GM20000 (cell line): ENCODE results near the gene FAM222B.
A peak's percentile ranks its signal among the peaks of the same experiment; 100 is the strongest.

Experiments used
- DNase-seq: peaks from one replicate; pipeline ENCODE4 v3.0.0; 2012; ENCODE audit warnings: low spot score
- TF ChIP-seq, protein P1 (sequence below): IDR thresholded peaks from 2 replicates; pipeline ENCODE4 v1.5.1; 2012; ENCODE audit warnings: mild to moderate bottlenecking, control low read depth; ENCODE audit errors: extremely low read depth, missing control alignments

Gene FAM222B

DNA sequence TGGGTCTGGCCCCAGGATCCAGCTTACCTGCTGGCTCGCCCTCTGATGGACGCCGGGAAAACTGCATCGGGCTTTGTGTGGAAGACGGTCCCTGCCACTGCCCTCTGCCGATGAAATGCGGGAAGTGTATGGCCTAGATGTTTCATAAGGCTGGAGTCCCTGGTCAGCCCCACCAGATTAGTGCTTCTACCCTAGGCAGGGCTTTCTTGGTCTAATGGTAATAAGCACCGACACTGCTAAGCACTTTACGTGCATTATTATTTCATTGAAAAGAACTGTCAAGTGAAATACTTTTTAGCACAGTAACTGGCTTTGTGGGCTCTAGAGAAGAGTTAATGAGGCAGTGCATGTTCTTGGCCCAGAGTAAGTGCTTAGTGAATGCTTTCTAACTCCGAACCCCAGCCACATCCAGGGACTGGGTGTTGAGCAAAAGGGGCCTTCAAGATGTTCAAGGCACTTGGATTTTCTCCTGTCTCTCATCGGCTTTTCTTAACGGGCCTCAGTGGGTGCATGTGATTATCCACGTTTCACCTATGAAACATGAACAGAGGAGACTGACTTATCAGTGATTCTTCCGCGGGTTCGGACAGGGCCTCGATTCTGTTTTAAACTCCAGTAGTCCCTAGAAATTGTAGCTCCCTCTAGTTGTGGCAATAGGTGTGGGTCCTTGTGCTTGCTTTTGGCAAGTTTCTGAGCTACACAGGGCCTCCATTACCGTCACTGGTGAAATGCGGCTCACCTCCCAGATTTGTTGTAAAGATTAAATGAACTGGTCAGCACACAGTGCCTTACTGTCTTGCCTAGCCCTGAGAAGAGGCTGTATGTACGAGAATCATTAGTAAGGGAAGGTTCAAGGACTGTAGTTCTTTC is 92.2 kb downstream of the FAM222B start:
- TF ChIP-seq, protein P1, sequence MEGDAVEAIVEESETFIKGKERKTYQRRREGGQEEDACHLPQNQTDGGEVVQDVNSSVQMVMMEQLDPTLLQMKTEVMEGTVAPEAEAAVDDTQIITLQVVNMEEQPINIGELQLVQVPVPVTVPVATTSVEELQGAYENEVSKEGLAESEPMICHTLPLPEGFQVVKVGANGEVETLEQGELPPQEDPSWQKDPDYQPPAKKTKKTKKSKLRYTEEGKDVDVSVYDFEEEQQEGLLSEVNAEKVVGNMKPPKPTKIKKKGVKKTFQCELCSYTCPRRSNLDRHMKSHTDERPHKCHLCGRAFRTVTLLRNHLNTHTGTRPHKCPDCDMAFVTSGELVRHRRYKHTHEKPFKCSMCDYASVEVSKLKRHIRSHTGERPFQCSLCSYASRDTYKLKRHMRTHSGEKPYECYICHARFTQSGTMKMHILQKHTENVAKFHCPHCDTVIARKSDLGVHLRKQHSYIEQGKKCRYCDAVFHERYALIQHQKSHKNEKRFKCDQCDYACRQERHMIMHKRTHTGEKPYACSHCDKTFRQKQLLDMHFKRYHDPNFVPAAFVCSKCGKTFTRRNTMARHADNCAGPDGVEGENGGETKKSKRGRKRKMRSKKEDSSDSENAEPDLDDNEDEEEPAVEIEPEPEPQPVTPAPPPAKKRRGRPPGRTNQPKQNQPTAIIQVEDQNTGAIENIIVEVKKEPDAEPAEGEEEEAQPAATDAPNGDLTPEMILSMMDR = peak; percentile 99
- DNase-seq = peak; percentile 85

DNA sequence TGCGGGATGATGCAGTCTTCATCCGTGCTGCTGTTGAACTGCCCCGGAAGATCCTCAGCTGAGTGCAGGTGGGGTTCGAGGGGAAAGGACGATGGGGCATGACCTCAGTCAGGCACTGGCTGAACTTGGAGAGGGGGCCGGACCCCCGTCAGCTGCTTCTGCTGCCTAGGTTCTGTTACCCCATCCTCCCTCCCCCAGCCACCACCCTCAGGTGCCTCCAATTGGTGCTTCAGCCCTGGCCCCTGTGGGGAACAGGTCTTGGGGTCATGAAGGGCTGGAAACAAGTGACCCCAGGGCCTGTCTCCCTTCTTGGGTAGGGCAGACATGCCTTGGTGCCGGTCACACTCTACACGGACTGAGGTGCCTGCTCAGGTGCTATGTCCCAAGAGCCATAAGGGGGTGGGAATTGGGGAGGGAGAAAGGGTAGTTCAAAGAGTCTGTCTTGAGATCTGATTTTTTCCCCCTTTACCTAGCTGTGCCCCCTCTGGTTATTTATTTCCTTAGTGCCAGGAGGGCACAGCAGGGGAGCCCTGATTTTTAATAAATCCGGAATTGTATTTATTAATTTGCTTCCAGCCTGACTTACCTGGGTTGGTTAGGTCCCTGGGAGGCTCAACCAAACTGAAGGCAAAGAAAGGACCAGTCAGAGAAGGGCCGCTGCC is 92.9 kb downstream of the FAM222B start:
- TF ChIP-seq, protein P1 = no peak
- DNase-seq = no peak

DNA sequence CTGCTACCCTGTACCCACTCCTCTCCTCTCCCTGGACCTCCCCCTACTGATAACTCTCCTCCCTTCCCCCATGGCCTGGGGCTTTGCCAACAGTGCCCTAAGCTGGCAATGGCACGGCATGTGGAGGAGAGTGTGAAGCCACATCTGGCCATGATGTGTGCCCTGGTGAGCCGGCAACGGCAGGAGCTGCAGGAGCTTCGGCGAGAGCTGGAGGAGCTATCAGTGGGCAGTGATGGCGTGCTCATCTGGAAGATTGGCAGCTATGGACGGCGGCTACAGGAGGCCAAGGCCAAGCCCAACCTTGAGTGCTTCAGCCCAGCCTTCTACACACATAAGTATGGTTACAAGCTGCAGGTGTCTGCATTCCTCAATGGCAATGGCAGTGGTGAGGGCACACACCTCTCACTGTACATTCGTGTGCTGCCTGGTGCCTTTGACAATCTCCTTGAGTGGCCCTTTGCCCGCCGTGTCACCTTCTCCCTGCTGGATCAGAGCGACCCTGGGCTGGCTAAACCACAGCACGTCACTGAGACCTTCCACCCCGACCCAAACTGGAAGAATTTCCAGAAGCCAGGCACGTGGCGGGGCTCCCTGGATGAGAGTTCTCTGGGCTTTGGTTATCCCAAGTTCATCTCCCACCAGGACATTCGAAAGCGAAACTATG is 93.6 kb downstream of the FAM222B start:
- no peak for DNase-seq
- TF ChIP-seq, protein P1 = no peak

DNA sequence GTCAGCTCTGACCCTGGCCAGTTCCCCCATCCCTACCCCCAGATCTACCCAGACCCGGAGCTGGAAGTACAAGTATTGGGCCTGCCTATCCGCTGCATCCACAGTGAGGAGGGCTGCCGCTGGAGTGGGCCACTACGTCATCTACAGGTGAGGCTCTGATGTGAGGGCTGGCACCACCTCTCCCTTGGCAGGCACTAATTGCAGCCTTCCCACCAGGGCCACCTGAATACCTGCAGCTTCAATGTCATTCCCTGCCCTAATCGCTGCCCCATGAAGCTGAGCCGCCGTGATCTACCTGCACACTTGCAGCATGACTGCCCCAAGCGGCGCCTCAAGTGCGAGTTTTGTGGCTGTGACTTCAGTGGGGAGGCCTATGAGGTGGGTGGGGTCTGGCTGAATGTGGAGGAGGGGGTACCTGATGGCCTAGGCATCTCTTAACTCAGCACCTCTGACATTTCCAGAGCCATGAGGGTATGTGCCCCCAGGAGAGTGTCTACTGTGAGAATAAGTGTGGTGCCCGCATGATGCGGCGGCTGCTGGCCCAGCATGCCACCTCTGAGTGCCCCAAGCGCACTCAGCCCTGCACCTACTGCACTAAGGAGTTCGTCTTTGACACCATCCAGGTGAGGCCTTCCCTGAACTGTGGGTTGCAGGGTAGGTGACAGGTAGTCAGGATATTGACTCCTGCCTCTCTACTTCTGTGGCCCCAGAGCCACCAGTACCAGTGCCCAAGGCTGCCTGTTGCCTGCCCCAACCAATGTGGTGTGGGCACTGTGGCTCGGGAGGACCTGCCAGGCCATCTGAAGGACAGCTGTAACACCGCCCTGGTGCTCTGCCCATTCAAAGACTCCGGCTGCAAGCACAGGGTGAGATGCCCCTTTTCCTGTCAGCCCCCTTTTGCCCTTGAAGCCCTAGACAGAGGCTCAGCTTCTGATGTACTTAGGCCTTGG is 94.5 kb downstream of the FAM222B start:
- no peak for DNase-seq
- TF ChIP-seq, protein P1 = no peak

DNA sequence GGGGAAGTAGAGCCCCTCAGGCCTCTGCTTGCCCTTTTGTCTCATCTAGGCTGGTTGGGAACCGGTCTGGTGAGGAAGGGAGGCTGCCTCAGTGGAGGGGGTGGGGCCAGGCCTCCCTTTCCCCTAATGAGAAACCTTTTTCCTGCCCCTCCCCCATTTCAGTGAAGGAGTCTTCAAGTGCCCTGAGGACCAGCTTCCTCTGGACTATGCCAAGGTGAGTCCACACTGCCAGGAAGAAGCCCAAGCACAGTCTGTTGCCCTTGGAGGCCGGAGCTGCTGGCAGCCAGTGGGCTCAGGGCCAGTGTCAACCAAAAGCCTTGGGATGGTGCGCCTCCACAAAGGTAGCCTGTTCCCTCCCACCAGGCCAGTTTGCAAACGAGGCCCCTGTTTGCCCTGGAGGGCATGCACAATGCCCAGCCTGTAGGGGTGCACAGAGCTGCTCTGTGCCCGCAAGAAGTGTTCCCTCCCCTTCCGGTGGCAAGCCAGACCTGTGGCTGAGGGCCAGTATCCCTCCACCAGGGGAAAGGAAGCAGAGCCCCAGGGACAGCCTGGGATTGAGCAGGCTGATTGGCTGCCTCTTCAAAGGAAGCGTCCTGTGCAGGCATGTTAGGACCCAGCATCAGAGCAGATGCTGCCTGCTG is 95.4 kb downstream of the FAM222B start:
- no peak for DNase-seq
- TF ChIP-seq, protein P1 = no peak

DNA sequence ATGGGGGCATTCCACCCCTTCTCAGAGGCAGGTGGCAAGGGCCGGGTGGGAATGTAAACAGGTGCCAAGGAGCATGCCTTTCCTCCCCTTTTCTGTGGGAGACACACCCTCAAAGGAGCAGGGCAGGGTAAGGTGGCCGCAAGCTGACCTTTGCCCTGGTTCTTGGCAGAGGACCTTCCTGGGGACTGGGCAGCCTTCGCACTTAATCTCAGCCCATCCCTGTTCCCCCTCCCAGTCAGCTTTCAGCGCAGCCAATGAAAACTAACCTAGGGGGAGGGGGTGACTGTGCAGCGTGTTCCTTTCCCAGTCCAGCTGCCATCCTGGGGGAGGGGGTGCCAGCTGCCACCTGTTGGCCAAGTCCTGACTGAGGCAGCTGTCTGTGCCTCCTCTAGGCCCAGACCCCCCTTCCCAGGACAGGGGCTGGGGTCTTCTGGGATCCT is 96.0 kb downstream of the FAM222B start:
- TF ChIP-seq, protein P1 = no peak
- DNase-seq = no peak
